ENCODE data around the gene BMI1.
"Not testable (repeated sequence)": the region's sequence is repeated elsewhere in the genome, so short reads cannot be mapped to it uniquely, and the experiment has no call there.

The BMI1 gene

GRCh38 chr10:22308390-22308789, 12.5 kb upstream of the BMI1 start:
- no peak overlapping the region for H2AFZ ChIP-seq (ENCODE audit: low read length)
- H3K4me1 ChIP-seq (ENCODE audit: low read length): peaks cover 9% of the 10 kb centered on the region
- no peaks in the 10 kb centered on the region for H3K27me3 ChIP-seq (replicated peaks; ENCODE audit: insufficient read depth, low read length)
- no peak overlapping the region for H3K4me2 ChIP-seq (ENCODE audit: low read depth, low read length)
- H3K79me2 ChIP-seq (ENCODE audit: low read length): no peaks in the 10 kb centered on the region
- no peaks in the 10 kb centered on the region for H4K20me1 ChIP-seq (ENCODE audit: insufficient read depth, low read length)
- no peak overlapping the region for H3K4me3 ChIP-seq (ENCODE audit: low read length)
- no peaks in the 10 kb centered on the region for H3K9me2 ChIP-seq (replicated peaks; ENCODE audit: insufficient read depth, low read length)
- no peak for DNase-seq
- H3K27ac ChIP-seq (ENCODE audit: low read length): no peak overlapping the region
- H3K9me3 ChIP-seq (replicated peaks; ENCODE audit: insufficient read depth, low read length): no peaks in the 10 kb centered on the region
- H3K9ac ChIP-seq (ENCODE audit: low read length): no peak overlapping the region
- no peaks in the 10 kb centered on the region for H3F3A ChIP-seq (ENCODE audit: insufficient read depth, low read length)
- TF ChIP-seq EZH2 (optimal IDR thresholded peaks at IDR 0.05; ENCODE audit: low read depth, low read length) (no peak), EZH2phosphoT487 (IDR thresholded peaks at IDR 0.05; ENCODE audit: low read length) (no peak)
- TF ChIP-seq, protein P1, sequence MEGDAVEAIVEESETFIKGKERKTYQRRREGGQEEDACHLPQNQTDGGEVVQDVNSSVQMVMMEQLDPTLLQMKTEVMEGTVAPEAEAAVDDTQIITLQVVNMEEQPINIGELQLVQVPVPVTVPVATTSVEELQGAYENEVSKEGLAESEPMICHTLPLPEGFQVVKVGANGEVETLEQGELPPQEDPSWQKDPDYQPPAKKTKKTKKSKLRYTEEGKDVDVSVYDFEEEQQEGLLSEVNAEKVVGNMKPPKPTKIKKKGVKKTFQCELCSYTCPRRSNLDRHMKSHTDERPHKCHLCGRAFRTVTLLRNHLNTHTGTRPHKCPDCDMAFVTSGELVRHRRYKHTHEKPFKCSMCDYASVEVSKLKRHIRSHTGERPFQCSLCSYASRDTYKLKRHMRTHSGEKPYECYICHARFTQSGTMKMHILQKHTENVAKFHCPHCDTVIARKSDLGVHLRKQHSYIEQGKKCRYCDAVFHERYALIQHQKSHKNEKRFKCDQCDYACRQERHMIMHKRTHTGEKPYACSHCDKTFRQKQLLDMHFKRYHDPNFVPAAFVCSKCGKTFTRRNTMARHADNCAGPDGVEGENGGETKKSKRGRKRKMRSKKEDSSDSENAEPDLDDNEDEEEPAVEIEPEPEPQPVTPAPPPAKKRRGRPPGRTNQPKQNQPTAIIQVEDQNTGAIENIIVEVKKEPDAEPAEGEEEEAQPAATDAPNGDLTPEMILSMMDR (IDR thresholded peaks at IDR 0.05; ENCODE audit: low read length): no peak
- H3K36me3 ChIP-seq (replicated peaks; ENCODE audit: insufficient read depth, low read length): no peaks in the 10 kb centered on the region

DNA sequence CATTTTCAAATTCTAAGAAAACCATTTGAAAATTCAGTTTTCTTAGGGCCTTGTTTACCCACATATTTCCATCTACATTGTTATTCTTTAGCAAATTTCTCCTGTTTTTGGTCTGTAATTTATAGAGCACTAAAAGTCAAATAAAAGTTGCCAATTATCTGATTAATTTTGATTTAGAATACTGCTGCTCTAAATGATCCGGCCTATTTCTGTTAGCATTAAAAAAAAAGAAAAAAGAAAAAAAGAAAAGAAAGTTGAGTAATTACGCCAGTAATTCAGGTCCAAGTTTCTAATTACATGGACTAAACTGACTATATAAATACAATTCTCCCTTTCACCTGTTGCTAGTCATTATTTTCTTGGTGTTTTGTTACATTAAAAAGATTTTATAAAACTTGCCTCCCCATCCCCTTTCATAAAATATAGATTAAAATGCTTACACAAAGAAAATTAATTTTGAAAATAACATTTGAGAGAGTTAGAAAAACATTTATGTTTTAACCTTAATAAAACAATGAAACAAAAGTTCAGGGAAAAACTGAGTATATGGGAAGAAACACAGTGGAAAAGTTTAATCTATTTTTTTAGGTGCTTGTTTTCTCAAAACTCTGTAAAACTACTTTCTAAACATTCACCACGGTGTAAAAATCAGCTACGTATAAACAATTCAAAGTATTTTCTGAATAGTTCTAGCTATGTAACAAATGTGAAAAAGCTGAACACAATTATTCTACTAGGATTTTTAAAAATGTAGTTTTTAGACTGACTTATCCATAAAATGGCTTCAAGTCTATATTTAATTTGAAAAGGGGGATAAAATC, 11.5 kb upstream of the BMI1 start:
- Histone ChIP-seq H3K79me2 (ENCODE audit: low read length) (no peaks in the 10 kb centered on the region), H4K20me1 (ENCODE audit: insufficient read depth, low read length) (no peaks in the 10 kb centered on the region), H3K9me2 (replicated peaks; ENCODE audit: insufficient read depth, low read length) (no peaks in the 10 kb centered on the region), H3K36me3 (replicated peaks; ENCODE audit: insufficient read depth, low read length) (no peaks in the 10 kb centered on the region), H3K4me3 (ENCODE audit: low read length) (no peak overlapping the region), H3K9ac (ENCODE audit: low read length) (no peak overlapping the region), H2AFZ (ENCODE audit: low read length) (no peak overlapping the region), H3K4me1 (ENCODE audit: low read length) (peaks cover 9% of the 10 kb centered on the region), H3K27ac (ENCODE audit: low read length) (no peak overlapping the region), H3K27me3 (replicated peaks; ENCODE audit: insufficient read depth, low read length) (no peaks in the 10 kb centered on the region), H3F3A (ENCODE audit: insufficient read depth, low read length) (no peaks in the 10 kb centered on the region), H3K9me3 (replicated peaks; ENCODE audit: insufficient read depth, low read length) (no peaks in the 10 kb centered on the region), H3K4me2 (ENCODE audit: low read depth, low read length) (no peak overlapping the region)
- TF ChIP-seq, protein P1 (IDR thresholded peaks at IDR 0.05; ENCODE audit: low read length): no peak
- TF ChIP-seq EZH2 (optimal IDR thresholded peaks at IDR 0.05; ENCODE audit: low read depth, low read length) (no peak), EZH2phosphoT487 (IDR thresholded peaks at IDR 0.05; ENCODE audit: low read length) (no peak)
- no peak for DNase-seq

- not testable (repeated sequence) for H4K20me1 ChIP-seq (ENCODE audit: insufficient read depth, low read length); H3K79me2 ChIP-seq (ENCODE audit: low read length); H3K27ac ChIP-seq (ENCODE audit: low read length); H3K36me3 ChIP-seq (replicated peaks; ENCODE audit: insufficient read depth, low read length); H2AFZ ChIP-seq (ENCODE audit: low read length); H3F3A ChIP-seq (ENCODE audit: insufficient read depth, low read length); H3K4me2 ChIP-seq (ENCODE audit: low read depth, low read length); H3K9ac ChIP-seq (ENCODE audit: low read length); H3K27me3 ChIP-seq (replicated peaks; ENCODE audit: insufficient read depth, low read length); DNase-seq; H3K4me3 ChIP-seq (ENCODE audit: low read length); H3K4me1 ChIP-seq (ENCODE audit: low read length); H3K9me2 ChIP-seq (replicated peaks; ENCODE audit: insufficient read depth, low read length); H3K9me3 ChIP-seq (replicated peaks; ENCODE audit: insufficient read depth, low read length)
These were observed 10.9 kb upstream of the BMI1 start for GRCh38 chr10:22310012-22310411.

DNA sequence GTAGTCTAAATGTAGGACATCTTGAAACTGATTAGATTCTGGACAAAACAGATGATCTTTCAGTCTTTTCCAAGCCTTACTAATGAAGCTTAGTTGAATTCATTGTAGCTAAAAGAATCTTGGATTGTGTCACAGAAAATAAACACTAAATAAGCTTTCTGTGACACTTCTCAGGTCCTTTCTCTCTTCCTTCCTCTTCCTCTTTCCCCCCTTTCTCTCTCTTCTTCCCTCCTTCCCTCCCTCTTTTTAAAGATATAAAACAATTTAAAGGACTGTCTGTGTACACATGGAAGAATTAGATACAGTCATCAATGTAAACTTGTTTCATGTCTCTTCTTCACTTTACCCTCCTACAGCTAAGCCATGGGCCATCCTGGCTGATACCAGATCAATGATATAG, 10.0 kb upstream of the BMI1 start:
- no peak overlapping the region for H2AFZ ChIP-seq (ENCODE audit: low read length)
- H3K9me3 ChIP-seq (replicated peaks; ENCODE audit: insufficient read depth, low read length): no peaks in the 10 kb centered on the region
- no peak for DNase-seq
- H3K4me1 ChIP-seq (ENCODE audit: low read length): peaks cover 9% of the 10 kb centered on the region
- no peak overlapping the region for H3K4me3 ChIP-seq (ENCODE audit: low read length)
- TF ChIP-seq, protein P1 (IDR thresholded peaks at IDR 0.05; ENCODE audit: low read length): no peak
- TF ChIP-seq EZH2 (optimal IDR thresholded peaks at IDR 0.05; ENCODE audit: low read depth, low read length) (no peak), EZH2phosphoT487 (IDR thresholded peaks at IDR 0.05; ENCODE audit: low read length) (no peak)
- H3K27me3 ChIP-seq (replicated peaks; ENCODE audit: insufficient read depth, low read length): 0 out of 2 replicates have a peak, but pooled peaks cover 4% of the 10 kb centered on the region
- H3K79me2 ChIP-seq (ENCODE audit: low read length): no peaks in the 10 kb centered on the region
- H3K36me3 ChIP-seq (replicated peaks; ENCODE audit: insufficient read depth, low read length): no peaks in the 10 kb centered on the region
- no peaks in the 10 kb centered on the region for H4K20me1 ChIP-seq (ENCODE audit: insufficient read depth, low read length)
- no peaks in the 10 kb centered on the region; the same call in 1 of the 2 replicates for H3F3A ChIP-seq (ENCODE audit: insufficient read depth, low read length)
- H3K27ac ChIP-seq (ENCODE audit: low read length): no peak overlapping the region
- no peak overlapping the region for H3K9ac ChIP-seq (ENCODE audit: low read length)
- H3K4me2 ChIP-seq (ENCODE audit: low read depth, low read length): no peak overlapping the region
- no peaks in the 10 kb centered on the region for H3K9me2 ChIP-seq (replicated peaks; ENCODE audit: insufficient read depth, low read length)

All from MM.1S (cell line).